Spinal cord (tissue), 10 donors: ENCODE measurements around the gene GPR156. TPM values are rescaled to one million over a fixed set of nuclear protein-coding genes. Genes with fewer than 3 reads are reported as not detected.

Source experiments
- DNase-seq, 6 donors: peaks; one replicate each; pipeline versions ENCODE4 v3.0.0 to v3.0.0-alpha.2; 2013 to 2015; ENCODE audit warnings: low spot score in 6 of 6, low read depth in 4 of 6
- H3K27ac ChIP-seq: one replicate; pipeline ENCODE4 v1.5.1; 2013; ENCODE audit warnings: low read depth, low read length, control low read depth
- H3K27me3 ChIP-seq: one replicate; pipeline ENCODE4 v1.6.1; 2013; ENCODE audit warnings: low read length; ENCODE audit not compliant: control insufficient read depth, insufficient read depth
- H3K36me3 ChIP-seq: one replicate; pipeline ENCODE4 v1.6.1; 2013; ENCODE audit warnings: low read length; ENCODE audit not compliant: control insufficient read depth, insufficient read depth
- H3K4me1 ChIP-seq: one replicate; pipeline ENCODE4 v1.6.1; 2013; ENCODE audit warnings: low read length; ENCODE audit not compliant: control insufficient read depth, insufficient read depth
- H3K4me3 ChIP-seq: one replicate; pipeline ENCODE4 v1.5.1; 2013; ENCODE audit warnings: low read depth, low read length, control low read depth
- H3K9me3 ChIP-seq: one replicate; pipeline ENCODE4 v1.6.1; 2013; ENCODE audit warnings: low read length; ENCODE audit not compliant: control insufficient read depth, insufficient read depth
- WGBS: methylation state at CpG from one replicate; pipeline ENCODE4 v1.1.5; 2013; ENCODE audit warnings: missing lambda C conversion rate; ENCODE audit not compliant: insufficient coverage; 5-methylcytosine and 5-hydroxymethylcytosine counted together
- polyA plus RNA-seq, 2 donors: library from polyadenylated mRNA; unstranded; fragments of 120-200 nt; gene quantifications; one replicate each; pipeline ENCODE4 v1.2.1, GENCODE V29; 2013; ENCODE audit not compliant: insufficient read length in 2 of 2
- total RNA-seq, 2 donors: library from RNA; depleted of rRNA in 1 of 2; stranded (reverse); fragments of 120-200 nt in 1 of 2; fragments of >200 nt in 1 of 2; gene quantifications; one replicate each; pipeline versions ENCODE4 v1.2.3 to v1.2.4, GENCODE V29; 2013 to 2014
- donor health status: healthy.

GPR156 gene
- total and polyA plus RNA-seq, 4 donors, result 1.7 to 2.1 (median 2.1) TPM

DNA sequence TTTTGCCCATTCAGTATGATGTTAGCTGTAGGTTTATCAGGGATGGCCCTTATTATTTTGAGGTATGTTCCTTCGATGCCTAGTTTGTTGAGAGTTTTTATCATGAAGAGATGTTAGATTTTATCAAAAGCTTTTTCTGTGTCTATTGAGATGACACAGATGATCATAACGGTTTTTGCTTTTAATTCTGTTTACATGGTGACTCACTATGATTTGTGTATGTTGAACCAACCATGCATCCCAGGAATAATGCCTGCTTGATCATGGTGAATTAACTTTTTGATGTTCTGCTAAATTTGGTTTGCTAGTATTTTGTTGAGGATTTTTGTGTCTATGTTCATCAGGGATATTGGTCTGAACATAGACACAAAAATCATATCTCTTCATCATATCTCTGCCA is 8.3 kb downstream of the GPR156 start:
- H3K4me3 ChIP-seq, result no peak overlapping the region
- no peak overlapping the region for H3K27ac ChIP-seq
- no peaks in the 10 kb centered on the region for H3K4me1 ChIP-seq
- H3K36me3 ChIP-seq, result no peaks in the 10 kb centered on the region
- H3K9me3 ChIP-seq, result no peaks in the 10 kb centered on the region
- no peaks in the 10 kb centered on the region for H3K27me3 ChIP-seq
- DNase-seq, result no peak
- WGBS, result 100% methylated on average over 1 of the region's 2 CpGs

DNA sequence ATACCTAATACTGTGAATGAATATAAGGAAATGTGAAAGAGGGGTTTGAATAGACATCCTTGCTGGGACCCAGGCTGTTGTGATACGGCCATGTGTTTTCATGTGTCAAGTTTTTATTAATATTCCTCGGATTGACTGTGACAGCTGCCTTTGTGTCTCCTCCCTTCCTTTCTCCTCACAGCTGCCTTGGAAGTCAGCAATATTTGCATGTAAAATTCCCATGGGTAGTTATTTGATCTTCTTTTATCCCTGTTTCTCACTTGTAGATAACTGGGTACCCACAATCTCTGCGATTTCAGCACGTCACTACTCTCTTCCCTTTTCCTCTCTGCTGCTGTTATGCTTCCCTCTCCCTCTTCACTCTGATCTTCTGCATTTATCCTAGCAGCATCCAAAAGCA is 9.4 kb downstream of the GPR156 start:
- 31% methylated on average over 3 of the region's 4 CpGs for WGBS
- no peaks in the 10 kb centered on the region for H3K36me3 ChIP-seq
- no peaks in the 10 kb centered on the region for H3K4me1 ChIP-seq
- no peak overlapping the region for H3K27ac ChIP-seq
- no peak overlapping the region for H3K4me3 ChIP-seq
- H3K27me3 ChIP-seq, result no peaks in the 10 kb centered on the region
- DNase-seq, result peak in 2 of 6 donors; percentile 37 to 38
- H3K9me3 ChIP-seq, result no peaks in the 10 kb centered on the region

DNA sequence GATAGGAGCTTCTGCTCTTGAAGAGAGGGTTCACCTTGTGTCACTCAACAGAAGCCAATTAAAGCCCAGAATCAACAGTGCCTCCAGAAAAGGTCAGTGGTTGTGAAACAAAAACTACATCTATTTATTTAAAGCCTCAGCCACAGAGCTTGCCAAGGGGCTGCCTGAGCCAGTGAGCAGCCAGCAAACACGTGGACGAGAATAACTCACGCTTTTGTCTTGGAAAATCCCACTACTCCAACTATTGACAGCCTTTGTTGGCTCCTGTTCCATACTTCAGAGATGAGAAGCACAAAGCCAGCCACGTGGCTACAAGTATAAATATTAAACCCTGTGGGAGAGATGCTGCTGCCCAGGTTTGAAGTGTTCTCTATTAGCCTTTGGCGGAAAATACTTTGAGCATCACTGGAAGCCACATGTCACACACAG is 10.3 kb downstream of the GPR156 start:
- 39% methylated on average over 3 of the region's 5 CpGs for WGBS
- DNase-seq, result peak in 2 of 6 donors; percentile 41 to 79
- Histone ChIP-seq H3K27me3 (no peaks in the 10 kb centered on the region), H3K36me3 (no peaks in the 10 kb centered on the region), H3K27ac (no peak overlapping the region), H3K9me3 (no peaks in the 10 kb centered on the region), H3K4me3 (no peak overlapping the region), H3K4me1 (no peaks in the 10 kb centered on the region)

- Histone ChIP-seq H3K4me3 (no peak overlapping the region), H3K36me3 (no peaks in the 10 kb centered on the region), H3K4me1 (no peaks in the 10 kb centered on the region), H3K9me3 (no peaks in the 10 kb centered on the region), H3K27me3 (no peaks in the 10 kb centered on the region), H3K27ac (no peak overlapping the region)
- peak in 2 of 6 donors; percentile 60 to 69 for DNase-seq
- WGBS, result 60% methylated on average over 1 of the region's 1 CpG
Observed at GRCh38 chr3:120272286-120272685, 12.7 kb downstream of the GPR156 start.

- Histone ChIP-seq H3K27ac (no peak overlapping the region), H3K9me3 (no peaks in the 10 kb centered on the region), H3K27me3 (no peaks in the 10 kb centered on the region), H3K4me3 (no peak overlapping the region), H3K4me1 (no peaks in the 10 kb centered on the region), H3K36me3 (no peaks in the 10 kb centered on the region)
- DNase-seq, result no peak
- WGBS, result 67% methylated on average over 3 of the region's 5 CpGs
Observed at GRCh38 chr3:120265989-120266388, 19.0 kb downstream of the GPR156 start.

DNA sequence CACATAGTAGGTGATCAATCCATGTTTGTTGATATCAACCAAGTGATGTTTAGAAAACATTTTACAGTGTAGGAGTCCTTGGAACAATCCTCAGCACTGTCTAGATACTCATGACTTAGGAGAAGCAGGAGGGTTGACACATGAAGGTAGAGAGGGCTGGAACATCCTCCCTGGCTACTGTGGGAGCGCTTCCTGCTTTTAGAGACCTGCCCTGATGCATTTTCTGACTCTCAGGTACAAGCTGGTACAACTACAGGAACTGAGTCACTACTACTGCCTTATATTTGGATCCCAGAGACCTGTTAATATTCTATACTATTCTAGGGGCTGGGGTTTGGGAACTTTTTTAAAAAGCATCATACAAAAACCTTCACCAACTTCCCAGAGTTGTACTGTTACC is 20.1 kb downstream of the GPR156 start:
- Histone ChIP-seq H3K4me1 (no peaks in the 10 kb centered on the region), H3K36me3 (no peaks in the 10 kb centered on the region), H3K9me3 (no peaks in the 10 kb centered on the region), H3K27me3 (no peaks in the 10 kb centered on the region), H3K27ac (no peak overlapping the region), H3K4me3 (no peak overlapping the region)
- no CpG with 5 or more reads among the region's 1 CpG for WGBS
- DNase-seq, result no peak

GRCh38 chr3:120263792-120264191 is 21.2 kb downstream of the GPR156 start:
- 51% methylated on average over 4 of the region's 5 CpGs for WGBS
- H3K27me3 ChIP-seq, result no peaks in the 10 kb centered on the region
- H3K27ac ChIP-seq, result no peak overlapping the region
- no peaks in the 10 kb centered on the region for H3K36me3 ChIP-seq
- H3K9me3 ChIP-seq, result no peaks in the 10 kb centered on the region
- peak in 1 of 6 donors; percentile 37 for DNase-seq
- H3K4me3 ChIP-seq, result no peak overlapping the region
- no peaks in the 10 kb centered on the region for H3K4me1 ChIP-seq

- no peak overlapping the region for H3K4me3 ChIP-seq
- H3K9me3 ChIP-seq, result no peaks in the 10 kb centered on the region
- H3K36me3 ChIP-seq, result no peaks in the 10 kb centered on the region
- WGBS, result no CpG with 5 or more reads among the region's 1 CpG
- no peaks in the 10 kb centered on the region for H3K27me3 ChIP-seq
- H3K4me1 ChIP-seq, result no peaks in the 10 kb centered on the region
- DNase-seq, result no peak
- H3K27ac ChIP-seq, result no peak overlapping the region
Observed at GRCh38 chr3:120258009-120258408, 27.0 kb downstream of the GPR156 start.

GRCh38 chr3:120245386-120245785 is 39.6 kb downstream of the GPR156 start:
- Histone ChIP-seq H3K27me3 (no peaks in the 10 kb centered on the region), H3K4me1 (no peaks in the 10 kb centered on the region), H3K9me3 (no peaks in the 10 kb centered on the region), H3K27ac (no peak overlapping the region), H3K4me3 (no peak overlapping the region), H3K36me3 (no peaks in the 10 kb centered on the region)
- DNase-seq, result peak in 1 of 6 donors; percentile 66

- no peaks in the 10 kb centered on the region for H3K4me1 ChIP-seq
- H3K27ac ChIP-seq, result peak overlapping the region; percentile 59
- H3K27me3 ChIP-seq, result no peaks in the 10 kb centered on the region
- 33% methylated on average over 1 of the region's 3 CpGs for WGBS
- H3K9me3 ChIP-seq, result no peaks in the 10 kb centered on the region
- no peak overlapping the region for H3K4me3 ChIP-seq
- peak in 3 of 6 donors; percentile 29 to 80 (median 72) for DNase-seq
- no peaks in the 10 kb centered on the region for H3K36me3 ChIP-seq
Observed at GRCh38 chr3:120244834-120245225, 40.2 kb downstream of the GPR156 start.
